ENCODE measurements around the gene FGF18. TPM values are rescaled to one million over a fixed set of nuclear protein-coding genes. Genes with fewer than 3 reads are reported as not detected.

Gene FGF18
- total and polyA plus RNA-seq, 9 of the 15 experiments (the other 6 are each of a cell fraction or from before 2014, with no cell fraction given): 0.05 to 0.18 (median 0.11) TPM; not detected in 6

- TF ChIP-seq ZNF609 (CRISPR knock-in tag; IDR thresholded peaks at IDR 0.05; ENCODE audit: borderline replicate concordance) (0 out of 2 replicates have a peak, but pooled peaks have one; percentile 5), EGR1 (conservative IDR thresholded peaks at IDR 0.05) (0 out of 2 replicates have a peak, but pooled peaks have one; percentile 10), IRF2 (CRISPR knock-in tag; IDR thresholded peaks at IDR 0.05) (no peak), ZNF79 (CRISPR knock-in tag; IDR thresholded peaks at IDR 0.05; ENCODE audit: low read depth) (no peak)
Observed at GRCh38 chr5:171418982-171419687, at the start of gene FGF18 (continued).

- Histone ChIP-seq H2AFZ (ENCODE audit: low read depth, low read length) (no peak overlapping the region), H3K79me2 (ENCODE audit: control insufficient read depth, insufficient read depth, low read length) (no peaks in the 10 kb centered on the region), H3K4me3 (no peak overlapping the region), H3K36me3 (ENCODE audit: control insufficient read depth, insufficient read depth, low read length) (no peaks in the 10 kb centered on the region), H3K9me1 (ENCODE audit: control insufficient read depth, insufficient read depth, low read length) (no peaks in the 10 kb centered on the region), H3K27ac (ENCODE audit: extremely low read depth, low read depth, low read length) (no peak overlapping the region), H3K9ac (ENCODE audit: insufficient read depth in 1 of 2, low read depth in 2 of 2, low read length in 2 of 2) (no peak overlapping the region), H3K4me2 (ENCODE audit: insufficient read depth, low read length) (no peak overlapping the region), H3K4me1 (replicated peaks in 1 of 2; ENCODE audit: control insufficient read depth in 2 of 2, insufficient read depth in 2 of 2, low read length in 2 of 2) (no peaks in the 10 kb centered on the region), H3K27me3 (ENCODE audit: control insufficient read depth in 2 of 2, insufficient read depth in 2 of 2, low read length in 2 of 2) (peaks cover 16 to 52% of the 10 kb centered on the region in 2 experiments), H3K9me3 (replicated peaks; ENCODE audit: control insufficient read depth, insufficient read depth, low read depth, low read length) (no peaks in the 10 kb centered on the region), H4K20me1 (replicated peaks; ENCODE audit: control insufficient read depth, insufficient read depth, low read length) (no peaks in the 10 kb centered on the region)
- CTCF ChIA-PET (ENCODE audit: low intra/inter-chr PET ratio): interaction anchor here (1.1 kb wide), 1 partner anchor 537 kb away, joined by 3 read pairs; no protein-coding TSS in a partner anchor
- in situ Hi-C loops (cut with MboI) (no loop called here), intact Hi-C loops (cut with micrococcal nuclease) (no loop called here)
- DNase-seq (ENCODE audit: extremely low read depth in 1 of 4, low spot score in 3 of 4): no peak
- no peak for FAIRE-seq
- POLR2A ChIA-PET: no interaction called here
- no peak for ATAC-seq
- WGBS (ENCODE audit: insufficient coverage, low coverage, missing lambda C conversion rate): 13% methylated on average over 4 of the region's 4 CpGs
- BruUV-seq (replicated peaks): no TSS peak
- TF ChIP-seq, protein P1, sequence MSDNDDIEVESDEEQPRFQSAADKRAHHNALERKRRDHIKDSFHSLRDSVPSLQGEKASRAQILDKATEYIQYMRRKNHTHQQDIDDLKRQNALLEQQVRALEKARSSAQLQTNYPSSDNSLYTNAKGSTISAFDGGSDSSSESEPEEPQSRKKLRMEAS (CRISPR knock-in tag; IDR thresholded peaks at IDR 0.05): no peak
- TF ChIP-seq TAF7 (tag; IDR thresholded peaks at IDR 0.05) (no peak), ZNF395 (CRISPR knock-in tag; IDR thresholded peaks at IDR 0.05) (no peak), ZNF77 (CRISPR knock-in tag; IDR thresholded peaks at IDR 0.05) (no peak), SRF (CRISPR knock-in tag; IDR thresholded peaks at IDR 0.05) (no peak), MEIS2 (IDR thresholded peaks at IDR 0.05; ENCODE audit: partially characterized antibody) (no peak), THRAP3 (IDR thresholded peaks at IDR 0.05; ENCODE audit: borderline replicate concordance) (no peak)
- TF ChIP-seq, protein P2, sequence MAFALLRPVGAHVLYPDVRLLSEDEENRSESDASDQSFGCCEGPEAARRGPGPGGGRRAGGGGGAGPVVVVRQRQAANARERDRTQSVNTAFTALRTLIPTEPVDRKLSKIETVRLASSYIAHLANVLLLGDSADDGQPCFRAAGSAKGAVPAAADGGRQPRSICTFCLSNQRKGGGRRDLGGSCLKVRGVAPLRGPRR (CRISPR knock-in tag; IDR thresholded peaks at IDR 0.05): no peak
Observed at GRCh38 chr5:171369898-171370297, 49.5 kb upstream of the FGF18 start.
